GM08714 (cell line): Measurements from ENCODE around the gene DIP2C.
"Not testable (repeated sequence)": the region's sequence is repeated elsewhere in the genome, so short reads cannot be mapped to it uniquely, and the experiment has no call there.

ENCODE experiments used
- H3K4me3 ChIP-seq: fragments of 200-500 bp; sonication (Bioruptor generic); 2 replicates; pipeline ENCODE4 v1.5.1; 2014; ENCODE audit warnings: mild to moderate bottlenecking, low read length, inconsistent platforms
- ZNF274 ChIP-seq: IDR thresholded peaks from 2 replicates; pipeline ENCODE4 v1.6.1; 2012; ENCODE audit warnings: mild to moderate bottlenecking, low read depth, low read length

DIP2C gene

GRCh38 chr10:329361-330099, 359.9 kb downstream of the DIP2C start:
- TF ChIP-seq ZNF274: no peak
- no peak overlapping the region for H3K4me3 ChIP-seq

- no peak overlapping the region for H3K4me3 ChIP-seq
- no peak for TF ChIP-seq ZNF274
Measured at GRCh38 chr10:327889-328852, 361.3 kb downstream of the DIP2C start.

GRCh38 chr10:326894-327635, 362.4 kb downstream of the DIP2C start:
- TF ChIP-seq ZNF274: no peak
- no peak overlapping the region for H3K4me3 ChIP-seq

GRCh38 chr10:326350-326749, 363.1 kb downstream of the DIP2C start:
- TF ChIP-seq ZNF274: no peak
- H3K4me3 ChIP-seq: no peak overlapping the region

- H3K4me3 ChIP-seq: no peak overlapping the region
- no peak for TF ChIP-seq ZNF274
Measured at GRCh38 chr10:325282-325681, 364.2 kb downstream of the DIP2C start.

- no peak overlapping the region for H3K4me3 ChIP-seq
- no peak for TF ChIP-seq ZNF274
Measured at GRCh38 chr10:324593-324992, 364.9 kb downstream of the DIP2C start.

GRCh38 chr10:323651-324293, 365.7 kb downstream of the DIP2C start:
- TF ChIP-seq ZNF274: no peak
- no peak overlapping the region for H3K4me3 ChIP-seq

- H3K4me3 ChIP-seq: not testable (repeated sequence)
Measured at GRCh38 chr10:323046-323445, 366.4 kb downstream of the DIP2C start.

GRCh38 chr10:320771-321170, 368.7 kb downstream of the DIP2C start:
- H3K4me3 ChIP-seq: no peak overlapping the region
- TF ChIP-seq ZNF274: no peak

GRCh38 chr10:317926-318325, 371.5 kb downstream of the DIP2C start:
- no peak for TF ChIP-seq ZNF274
- H3K4me3 ChIP-seq: no peak overlapping the region

- H3K4me3 ChIP-seq: no peak overlapping the region
- no peak for TF ChIP-seq ZNF274
Measured at GRCh38 chr10:317271-317769, 372.1 kb downstream of the DIP2C start.

- no peak for TF ChIP-seq ZNF274
- no peak overlapping the region for H3K4me3 ChIP-seq
Measured at GRCh38 chr10:316390-316789, 373.1 kb downstream of the DIP2C start.

- TF ChIP-seq ZNF274: no peak
- no peak overlapping the region for H3K4me3 ChIP-seq
Measured at GRCh38 chr10:314871-315270, 374.6 kb downstream of the DIP2C start.

- no peak for TF ChIP-seq ZNF274
Measured at GRCh38 chr10:314381-314780, 375.1 kb downstream of the DIP2C start.

More at GRCh38 chr10:314381-314780, 375.1 kb downstream of the DIP2C start:
- H3K4me3 ChIP-seq: no peak overlapping the region
